Astrocyte (in vitro differentiated cells and primary cell): Measurements from ENCODE around the gene TMEM272.
"Not testable (repeated sequence)": the region's sequence is repeated elsewhere in the genome, so short reads cannot be mapped to it uniquely, and the experiment has no call there.

ENCODE experiments used
- EZH2 ChIP-seq: IDR thresholded peaks from 2 replicates; pipeline ENCODE4 v1.6.1; 2012; ENCODE audit warnings: mild to moderate bottlenecking, low read length, inconsistent platforms; ENCODE audit not compliant: insufficient read depth
- TF ChIP-seq, protein P1 (sequence below): IDR thresholded peaks from 2 replicates; pipeline ENCODE4 v1.5.1; 2011; ENCODE audit warnings: low read depth, mild to moderate bottlenecking, inconsistent platforms, low read length, moderate library complexity; ENCODE audit not compliant: insufficient read depth

DNA sequence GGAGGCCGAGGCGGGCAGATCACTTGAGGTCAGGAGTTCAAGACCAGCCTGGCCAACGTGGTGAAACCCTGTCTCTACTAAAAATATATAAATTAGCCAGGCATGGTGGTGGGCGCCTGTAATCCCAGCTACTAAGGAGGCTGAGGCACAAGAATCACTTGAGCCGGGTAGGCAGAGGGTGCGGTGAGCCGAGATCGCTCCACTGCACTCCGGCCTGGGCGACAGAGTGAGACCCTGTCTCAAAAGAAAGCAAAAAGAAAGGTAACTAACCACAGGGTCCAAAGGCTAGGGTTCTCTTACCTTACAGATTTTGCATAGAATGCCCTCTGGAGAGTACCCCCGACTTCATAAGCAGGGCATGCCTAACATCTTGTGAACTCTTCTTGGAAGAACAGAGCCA, 20.3 kb downstream of the TMEM272 start:
- TF ChIP-seq, protein P1, sequence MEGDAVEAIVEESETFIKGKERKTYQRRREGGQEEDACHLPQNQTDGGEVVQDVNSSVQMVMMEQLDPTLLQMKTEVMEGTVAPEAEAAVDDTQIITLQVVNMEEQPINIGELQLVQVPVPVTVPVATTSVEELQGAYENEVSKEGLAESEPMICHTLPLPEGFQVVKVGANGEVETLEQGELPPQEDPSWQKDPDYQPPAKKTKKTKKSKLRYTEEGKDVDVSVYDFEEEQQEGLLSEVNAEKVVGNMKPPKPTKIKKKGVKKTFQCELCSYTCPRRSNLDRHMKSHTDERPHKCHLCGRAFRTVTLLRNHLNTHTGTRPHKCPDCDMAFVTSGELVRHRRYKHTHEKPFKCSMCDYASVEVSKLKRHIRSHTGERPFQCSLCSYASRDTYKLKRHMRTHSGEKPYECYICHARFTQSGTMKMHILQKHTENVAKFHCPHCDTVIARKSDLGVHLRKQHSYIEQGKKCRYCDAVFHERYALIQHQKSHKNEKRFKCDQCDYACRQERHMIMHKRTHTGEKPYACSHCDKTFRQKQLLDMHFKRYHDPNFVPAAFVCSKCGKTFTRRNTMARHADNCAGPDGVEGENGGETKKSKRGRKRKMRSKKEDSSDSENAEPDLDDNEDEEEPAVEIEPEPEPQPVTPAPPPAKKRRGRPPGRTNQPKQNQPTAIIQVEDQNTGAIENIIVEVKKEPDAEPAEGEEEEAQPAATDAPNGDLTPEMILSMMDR, result not testable (repeated sequence)
- not testable (repeated sequence) for TF ChIP-seq EZH2
